ENCODE results near the gene CDS2. TPM values are rescaled to one million over a fixed set of nuclear protein-coding genes. Genes with fewer than 3 reads are reported as not detected.

The CDS2 gene
- total and polyA plus RNA-seq, 2 of the 13 experiments (the other 11 are each of a cell fraction or from before 2014, with no cell fraction given), result 81.3 to 153 TPM

DNA sequence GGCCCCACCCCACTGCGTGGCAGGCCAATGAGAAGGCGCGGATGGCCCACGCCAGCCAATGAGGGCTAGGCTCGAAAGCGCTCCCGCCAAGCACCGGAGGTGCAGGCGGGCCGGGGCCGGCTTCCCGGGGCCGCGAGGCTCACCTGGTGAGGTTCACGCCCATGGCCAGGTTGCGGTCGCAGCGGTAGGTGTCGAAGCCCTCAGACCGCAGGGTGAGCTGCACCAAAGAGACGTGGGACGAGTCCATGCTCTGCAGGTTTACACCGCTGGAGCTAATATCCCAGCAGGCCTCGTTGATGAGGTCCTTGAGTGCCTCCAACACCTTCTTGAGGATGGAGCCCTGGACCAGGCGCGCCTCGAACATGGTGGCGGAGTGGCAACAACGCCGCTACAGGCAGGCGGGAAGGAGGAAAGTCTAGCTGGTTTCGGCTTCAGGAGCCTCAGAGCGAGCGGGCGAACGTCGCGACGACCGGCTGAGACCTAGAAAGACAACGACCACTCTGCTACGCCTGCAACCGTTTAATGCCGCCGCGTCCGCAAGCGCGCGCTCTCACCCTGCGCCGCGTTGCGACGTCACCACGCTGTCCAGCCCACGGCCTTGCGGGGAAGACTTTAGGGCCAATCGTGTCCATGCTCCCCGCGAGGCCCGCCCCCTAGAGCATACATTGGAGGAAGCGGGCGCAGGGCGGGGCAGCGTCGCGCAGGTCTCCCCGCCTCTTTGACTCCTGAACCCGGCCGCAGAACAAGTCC, 7.2 kb upstream of the CDS2 start, which contains the start of gene PCNA (continued):
- TF ChIP-seq, protein P1, sequence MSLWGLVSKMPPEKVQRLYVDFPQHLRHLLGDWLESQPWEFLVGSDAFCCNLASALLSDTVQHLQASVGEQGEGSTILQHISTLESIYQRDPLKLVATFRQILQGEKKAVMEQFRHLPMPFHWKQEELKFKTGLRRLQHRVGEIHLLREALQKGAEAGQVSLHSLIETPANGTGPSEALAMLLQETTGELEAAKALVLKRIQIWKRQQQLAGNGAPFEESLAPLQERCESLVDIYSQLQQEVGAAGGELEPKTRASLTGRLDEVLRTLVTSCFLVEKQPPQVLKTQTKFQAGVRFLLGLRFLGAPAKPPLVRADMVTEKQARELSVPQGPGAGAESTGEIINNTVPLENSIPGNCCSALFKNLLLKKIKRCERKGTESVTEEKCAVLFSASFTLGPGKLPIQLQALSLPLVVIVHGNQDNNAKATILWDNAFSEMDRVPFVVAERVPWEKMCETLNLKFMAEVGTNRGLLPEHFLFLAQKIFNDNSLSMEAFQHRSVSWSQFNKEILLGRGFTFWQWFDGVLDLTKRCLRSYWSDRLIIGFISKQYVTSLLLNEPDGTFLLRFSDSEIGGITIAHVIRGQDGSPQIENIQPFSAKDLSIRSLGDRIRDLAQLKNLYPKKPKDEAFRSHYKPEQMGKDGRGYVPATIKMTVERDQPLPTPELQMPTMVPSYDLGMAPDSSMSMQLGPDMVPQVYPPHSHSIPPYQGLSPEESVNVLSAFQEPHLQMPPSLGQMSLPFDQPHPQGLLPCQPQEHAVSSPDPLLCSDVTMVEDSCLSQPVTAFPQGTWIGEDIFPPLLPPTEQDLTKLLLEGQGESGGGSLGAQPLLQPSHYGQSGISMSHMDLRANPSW (CRISPR knock-in tag; IDR thresholded peaks at IDR 0.05; ENCODE audit: borderline replicate concordance), result no peak; the same call in 1 of the 2 replicates
- TF ChIP-seq GFI1 (CRISPR knock-in tag; IDR thresholded peaks at IDR 0.05; ENCODE audit: borderline replicate concordance), result peak; percentile 47
- TF ChIP-seq ZNF263 (CRISPR knock-in tag; IDR thresholded peaks at IDR 0.05), result peak; percentile 31
- peak; percentile 89 for TF ChIP-seq CENPT (CRISPR knock-in tag; IDR thresholded peaks at IDR 0.05; ENCODE audit: low read depth)
- no peak; the same call in 1 of the 2 replicates for TF ChIP-seq ZNF30 (CRISPR knock-in tag; IDR thresholded peaks at IDR 0.05)
- TF ChIP-seq ZNF44 (CRISPR knock-in tag; IDR thresholded peaks at IDR 0.05), result peak; percentile 57
- peak; percentile 100 for TF ChIP-seq ZNF747 (CRISPR knock-in tag; IDR thresholded peaks at IDR 0.05; ENCODE audit: borderline replicate concordance)
- TF ChIP-seq ZNF737 (CRISPR knock-in tag; IDR thresholded peaks at IDR 0.05; ENCODE audit: borderline replicate concordance), result peak; percentile 97
- TF ChIP-seq RFXAP (CRISPR knock-in tag; IDR thresholded peaks at IDR 0.05; ENCODE audit: borderline replicate concordance), result peak; percentile 97
- peak; percentile 96; the same call in 1 of the 2 replicates for TF ChIP-seq MLLT10 (CRISPR knock-in tag; IDR thresholded peaks at IDR 0.05)
- TF ChIP-seq, protein P2, sequence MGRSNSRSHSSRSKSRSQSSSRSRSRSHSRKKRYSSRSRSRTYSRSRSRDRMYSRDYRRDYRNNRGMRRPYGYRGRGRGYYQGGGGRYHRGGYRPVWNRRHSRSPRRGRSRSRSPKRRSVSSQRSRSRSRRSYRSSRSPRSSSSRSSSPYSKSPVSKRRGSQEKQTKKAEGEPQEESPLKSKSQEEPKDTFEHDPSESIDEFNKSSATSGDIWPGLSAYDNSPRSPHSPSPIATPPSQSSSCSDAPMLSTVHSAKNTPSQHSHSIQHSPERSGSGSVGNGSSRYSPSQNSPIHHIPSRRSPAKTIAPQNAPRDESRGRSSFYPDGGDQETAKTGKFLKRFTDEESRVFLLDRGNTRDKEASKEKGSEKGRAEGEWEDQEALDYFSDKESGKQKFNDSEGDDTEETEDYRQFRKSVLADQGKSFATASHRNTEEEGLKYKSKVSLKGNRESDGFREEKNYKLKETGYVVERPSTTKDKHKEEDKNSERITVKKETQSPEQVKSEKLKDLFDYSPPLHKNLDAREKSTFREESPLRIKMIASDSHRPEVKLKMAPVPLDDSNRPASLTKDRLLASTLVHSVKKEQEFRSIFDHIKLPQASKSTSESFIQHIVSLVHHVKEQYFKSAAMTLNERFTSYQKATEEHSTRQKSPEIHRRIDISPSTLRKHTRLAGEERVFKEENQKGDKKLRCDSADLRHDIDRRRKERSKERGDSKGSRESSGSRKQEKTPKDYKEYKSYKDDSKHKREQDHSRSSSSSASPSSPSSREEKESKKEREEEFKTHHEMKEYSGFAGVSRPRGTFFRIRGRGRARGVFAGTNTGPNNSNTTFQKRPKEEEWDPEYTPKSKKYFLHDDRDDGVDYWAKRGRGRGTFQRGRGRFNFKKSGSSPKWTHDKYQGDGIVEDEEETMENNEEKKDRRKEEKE (IDR thresholded peaks at IDR 0.05), result no peak
- TF ChIP-seq ZNF251 (CRISPR knock-in tag; IDR thresholded peaks at IDR 0.05), result peak; percentile 99; the same call in 1 of the 2 replicates
- TF ChIP-seq MAF1 (CRISPR knock-in tag; IDR thresholded peaks at IDR 0.05; ENCODE audit: borderline replicate concordance), result peak; percentile 94
- no peak; the same call in none of the 2 replicates for TF ChIP-seq ZNF33B (CRISPR knock-in tag; IDR thresholded peaks at IDR 0.05)
- TF ChIP-seq, protein P3, sequence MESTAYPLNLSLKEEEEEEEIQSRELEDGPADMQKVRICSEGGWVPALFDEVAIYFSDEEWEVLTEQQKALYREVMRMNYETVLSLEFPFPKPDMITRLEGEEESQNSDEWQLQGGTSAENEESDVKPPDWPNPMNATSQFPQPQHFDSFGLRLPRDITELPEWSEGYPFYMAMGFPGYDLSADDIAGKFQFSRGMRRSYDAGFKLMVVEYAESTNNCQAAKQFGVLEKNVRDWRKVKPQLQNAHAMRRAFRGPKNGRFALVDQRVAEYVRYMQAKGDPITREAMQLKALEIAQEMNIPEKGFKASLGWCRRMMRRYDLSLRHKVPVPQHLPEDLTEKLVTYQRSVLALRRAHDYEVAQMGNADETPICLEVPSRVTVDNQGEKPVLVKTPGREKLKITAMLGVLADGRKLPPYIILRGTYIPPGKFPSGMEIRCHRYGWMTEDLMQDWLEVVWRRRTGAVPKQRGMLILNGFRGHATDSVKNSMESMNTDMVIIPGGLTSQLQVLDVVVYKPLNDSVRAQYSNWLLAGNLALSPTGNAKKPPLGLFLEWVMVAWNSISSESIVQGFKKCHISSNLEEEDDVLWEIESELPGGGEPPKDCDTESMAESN (CRISPR knock-in tag; conservative IDR thresholded peaks at IDR 0.05), result peak; percentile 100
- peak; percentile 95; the same call in 1 of the 2 replicates for TF ChIP-seq ZNF432 (CRISPR knock-in tag; IDR thresholded peaks at IDR 0.05; ENCODE audit: borderline replicate concordance)
- peak; percentile 96 for TF ChIP-seq HOXA3 (CRISPR knock-in tag; IDR thresholded peaks at IDR 0.05)
- TF ChIP-seq SOX13 (IDR thresholded peaks at IDR 0.05), result peak; percentile 39; the same call in 1 of the 2 replicates
- peak in 1 of 2 experiments; percentile 33; a peak in 2 of 4 replicates for TF ChIP-seq SOX13 (CRISPR knock-in tag; conservative IDR thresholded peaks at IDR 0.05 in 1 of 2, IDR thresholded peaks at IDR 0.05 in 1 of 2)
- peak; percentile 87 for TF ChIP-seq MED1 (CRISPR knock-in tag; IDR thresholded peaks at IDR 0.05)
- peak; percentile 99 for TF ChIP-seq KLF12 (CRISPR knock-in tag; IDR thresholded peaks at IDR 0.05; ENCODE audit: borderline replicate concordance)
- TF ChIP-seq ZNF775 (CRISPR knock-in tag; IDR thresholded peaks at IDR 0.05; ENCODE audit: borderline replicate concordance), result peak; percentile 65
- no peak for TF ChIP-seq AHR (CRISPR knock-in tag; IDR thresholded peaks at IDR 0.05)

Data from HepG2 (cell line).